ENCODE results near the gene RFC3.
"Not testable (repeated sequence)": the region's sequence is repeated elsewhere in the genome, so short reads cannot be mapped to it uniquely, and the experiment has no call there.

Gene RFC3

GRCh38 chr13:33806470-33807248 lies 11.3 kb upstream of the RFC3 start:
- DNase-seq (ENCODE audit: low spot score), result no peak

- DNase-seq (ENCODE audit: low spot score), result not testable (repeated sequence)
These were observed 5.1 kb upstream of the RFC3 start for GRCh38 chr13:33812829-33813228.

GRCh38 chr13:33815011-33815550 lies 2.9 kb upstream of the RFC3 start:
- DNase-seq (ENCODE audit: low spot score), result no peak

GRCh38 chr13:33816912-33817311 lies 1.0 kb upstream of the RFC3 start:
- DNase-seq (ENCODE audit: low spot score), result no peak

- no peak for DNase-seq (ENCODE audit: low spot score)
These were observed 442 bp upstream of the RFC3 start for GRCh38 chr13:33817513-33817900.

- DNase-seq (ENCODE audit: low spot score), result no peak
These were observed 7.1 kb downstream of the RFC3 start for GRCh38 chr13:33825083-33825482.

- DNase-seq (ENCODE audit: low spot score), result no peak
These were observed 9.2 kb downstream of the RFC3 start for GRCh38 chr13:33827139-33827538.

GRCh38 chr13:33828431-33829129 lies 10.6 kb downstream of the RFC3 start:
- DNase-seq (ENCODE audit: low spot score), result no peak

- DNase-seq (ENCODE audit: low spot score), result no peak
These were observed 14.9 kb downstream of the RFC3 start for GRCh38 chr13:33832872-33833271.

- DNase-seq (ENCODE audit: low spot score), result no peak
These were observed 20.7 kb downstream of the RFC3 start for GRCh38 chr13:33838647-33839046.

- no peak for DNase-seq (ENCODE audit: low spot score)
These were observed 22.5 kb downstream of the RFC3 start for GRCh38 chr13:33840402-33840801.

GRCh38 chr13:33842207-33842606 lies 24.3 kb downstream of the RFC3 start:
- DNase-seq (ENCODE audit: low spot score), result no peak

GRCh38 chr13:33842986-33843385 lies 25.0 kb downstream of the RFC3 start:
- no peak for DNase-seq (ENCODE audit: low spot score)

GRCh38 chr13:33845572-33846302 lies 27.8 kb downstream of the RFC3 start:
- DNase-seq (ENCODE audit: low spot score), result no peak

GRCh38 chr13:33846303-33847062 lies 28.5 kb downstream of the RFC3 start:
- DNase-seq (ENCODE audit: low spot score), result no peak

GRCh38 chr13:33849211-33849610 lies 31.3 kb downstream of the RFC3 start:
- no peak for DNase-seq (ENCODE audit: low spot score)

- DNase-seq (ENCODE audit: low spot score), result no peak
These were observed 37.5 kb downstream of the RFC3 start for GRCh38 chr13:33855371-33855895.

- no peak for DNase-seq (ENCODE audit: low spot score)
These were observed 41.8 kb downstream of the RFC3 start for GRCh38 chr13:33859691-33860303.

GRCh38 chr13:33860526-33860925 lies 42.6 kb downstream of the RFC3 start:
- no peak for DNase-seq (ENCODE audit: low spot score)

- DNase-seq (ENCODE audit: low spot score), result no peak
These were observed 44.1 kb downstream of the RFC3 start for GRCh38 chr13:33862016-33862415.

- no peak for DNase-seq (ENCODE audit: low spot score)
These were observed 45.3 kb downstream of the RFC3 start for GRCh38 chr13:33863188-33863789.

All from CD4-positive, alpha-beta T cell treated with Interleukin-15 for 4 hours (primary cell).